Endothelial cell of umbilical vein (primary cell): ENCODE measurements around the gene METTL21C. TPM values are rescaled to one million over a fixed set of nuclear protein-coding genes. Genes with fewer than 3 reads are reported as not detected.

Experiments used
- BruUV-seq: library from RNA; stranded (reverse); fragments of 400-500 nt; replicated peaks from 2 replicates; lab custom pipeline; 2021; lab: Mats Ljungman, UMichigan
- CTCF ChIA-PET: fragments of 300-600, 350-600 bp; sonication (Branson Sonifier 250); formaldehyde crosslinking; loops from one replicate; lab custom pipeline; 2021; ENCODE audit warnings: antibody characterized with exemption, inconsistent platforms; lab: Charles Lee
- POLR2A ChIA-PET: fragments of 300-600, 350-600 bp; sonication (Branson Sonifier 250); formaldehyde crosslinking; loops from one replicate; lab custom pipeline; 2021; ENCODE audit warnings: antibody characterized with exemption, inconsistent platforms; lab: Charles Lee
- DNase-seq: peaks from one replicate; pipeline ENCODE4 v3.0.0-alpha.2; 2011; ENCODE audit warnings: low read depth, low spot score
- FAIRE-seq: peaks from 2 replicates; lab custom pipeline; 2011; peaks lifted over from hg19 to GRCh38; lab: Jason Lieb, UNC
- H2AFZ ChIP-seq: 2 replicates; pipeline ENCODE4 v1.6.0; 2012; ENCODE audit warnings: low read depth, low read length, control low read depth, inconsistent platforms
- H3K27ac ChIP-seq: 2 replicates; pipeline ENCODE4 v1.5.1; 2011; ENCODE audit warnings: low read depth, mild to moderate bottlenecking, control low read depth, low read length, moderate library complexity; ENCODE audit not compliant: insufficient read depth
- H3K27me3 ChIP-seq, 2 experiments: 2 replicates each; pipeline versions ENCODE4 v1.6.0 to v1.6.1; 2011; ENCODE audit warnings: low read length in 2 of 2, mixed read lengths in 1 of 2; ENCODE audit not compliant: control insufficient read depth in 2 of 2, insufficient read depth in 2 of 2
- H3K36me3 ChIP-seq, 2 experiments: 2 replicates in 1 of 2; 3 replicates in 1 of 2; pipeline ENCODE4 v1.5.1; 2011; ENCODE audit warnings: low read length in 2 of 2, mild to moderate bottlenecking in 1 of 2, moderate library complexity in 1 of 2; ENCODE audit not compliant: control insufficient read depth in 2 of 2, insufficient read depth in 2 of 2; ENCODE audit errors: extremely low read depth in 1 of 2
- H3K4me1 ChIP-seq: 3 replicates; pipeline ENCODE4 v1.5.1; 2011; ENCODE audit warnings: mild to moderate bottlenecking, low read length; ENCODE audit not compliant: control insufficient read depth, insufficient read depth; ENCODE audit errors: extremely low read depth
- H3K4me2 ChIP-seq: 2 replicates; pipeline ENCODE4 v1.6.1; 2011; ENCODE audit warnings: low read length, control low read depth, mixed read lengths; ENCODE audit not compliant: insufficient read depth
- H3K4me3 ChIP-seq, 3 experiments: fragments of 200-600 bp in 1 of 3; sonication (generic), shearing (Covaris generic) in 1 of 3; replicated peaks in 1 of 3; 2 replicates each; pipeline ENCODE4 v1.5.1; 2011 to 2016; ENCODE audit warnings: control low read depth in 3 of 3, low read length in 3 of 3, mild to moderate bottlenecking in 2 of 3, inconsistent platforms in 1 of 3, low read depth in 1 of 3, moderate library complexity in 1 of 3; ENCODE audit not compliant: insufficient read depth in 1 of 3
- H3K79me2 ChIP-seq: 2 replicates; pipeline ENCODE4 v1.6.0; 2012; ENCODE audit warnings: low read length, inconsistent platforms; ENCODE audit not compliant: control insufficient read depth, insufficient read depth
- H3K9ac ChIP-seq: replicated peaks from 2 replicates; pipeline ENCODE3; 2011; ENCODE audit warnings: low read length, control low read depth; ENCODE audit not compliant: insufficient read depth; ENCODE audit errors: extremely low read depth
- H3K9me1 ChIP-seq: replicated peaks from 3 replicates; pipeline ENCODE4 v1.6.0; 2011; ENCODE audit warnings: mild to moderate bottlenecking, low read length; ENCODE audit not compliant: control insufficient read depth, insufficient read depth; ENCODE audit errors: extremely low read depth
- H3K9me3 ChIP-seq: replicated peaks from 2 replicates; pipeline ENCODE4 v1.5.1; 2012; ENCODE audit warnings: low read length, inconsistent platforms; ENCODE audit not compliant: control insufficient read depth, insufficient read depth
- H4K20me1 ChIP-seq: replicated peaks from 2 replicates; pipeline ENCODE3; 2011; ENCODE audit warnings: mild to moderate bottlenecking, low read length; ENCODE audit not compliant: control insufficient read depth, insufficient read depth; ENCODE audit errors: extremely low read depth
- EZH2 ChIP-seq: IDR thresholded peaks from 2 replicates; pipeline ENCODE4 v1.6.1; 2012; ENCODE audit warnings: borderline replicate concordance, low read depth, mild to moderate bottlenecking, moderate library complexity, low read length, inconsistent platforms; ENCODE audit not compliant: severe bottlenecking
- FOS ChIP-seq: IDR thresholded peaks from 2 replicates; pipeline ENCODE4 v1.6.1; 2011; ENCODE audit warnings: mild to moderate bottlenecking, low read length, moderate library complexity, borderline replicate concordance; ENCODE audit not compliant: insufficient read depth
- GATA2 ChIP-seq: IDR thresholded peaks from 2 replicates; pipeline ENCODE4 v1.7.0; 2011; ENCODE audit warnings: low read depth, mild to moderate bottlenecking, moderate library complexity, mixed read lengths, low read length; ENCODE audit not compliant: insufficient read length, insufficient read depth
- JUN ChIP-seq: IDR thresholded peaks from 2 replicates; pipeline ENCODE4 v1.6.1; 2011; ENCODE audit warnings: borderline replicate concordance, low read depth; ENCODE audit not compliant: insufficient read length, insufficient read depth
- MYC ChIP-seq: IDR thresholded peaks from one replicate; pipeline ENCODE4 v1.6.1; 2011; ENCODE audit warnings: mild to moderate bottlenecking, low read depth, low read length
- POLR2A ChIP-seq: IDR thresholded peaks from 2 replicates; pipeline ENCODE4 v1.6.1; 2012; ENCODE audit warnings: low read depth, mild to moderate bottlenecking, control low read depth, low read length
- POLR2AphosphoS5 ChIP-seq: IDR thresholded peaks from 2 replicates; pipeline ENCODE4 v1.6.1; 2012; ENCODE audit warnings: low read depth, mild to moderate bottlenecking, control low read depth, low read length, moderate library complexity; ENCODE audit not compliant: insufficient read depth
- dilution Hi-C: fragments of 300-500 bp; cut with MboI; formaldehyde crosslinking; loops from one replicate; pipeline ENCODE4 v1.15.0; 2019; ENCODE audit warnings: low sequenced_read_pairs; ENCODE audit not compliant: extremely low pct_ligation_motif_present
- intact Hi-C: fragments of 100-400 bp; cut with micrococcal nuclease; formaldehyde crosslinking; loops from one replicate; pipeline ENCODE4 v1.10.0; 2022
- polyA plus RNA-seq, 4 experiments: library from polyadenylated mRNA; depleted of rRNA in 3 of 4; stranded (reverse) in 3 of 4; unstranded in 1 of 4; fragments of >200 nt; gene quantifications; 2 replicates each; pipeline versions ENCODE4 v1.2.1 to v1.2.3, GENCODE V29; 2011 to 2012; ENCODE audit warnings: missing spikeins in 1 of 4
- total RNA-seq: library from RNA; stranded (reverse); gene quantifications from 2 replicates; pipeline ENCODE4 v1.2.3, GENCODE V29; 2021
- TF ChIP-seq, protein P1 (sequence below), 2 donors: IDR thresholded peaks; 1 replicate in 1 of 2; 2 replicates in 1 of 2; pipeline ENCODE4 v1.5.1; 2011; ENCODE audit warnings: low read length in 2 of 2, mild to moderate bottlenecking in 2 of 2, moderate library complexity in 2 of 2, control low read depth in 1 of 2, inconsistent platforms in 1 of 2, low read depth in 1 of 2; ENCODE audit not compliant: insufficient read depth in 1 of 2; ENCODE audit errors: extremely low read depth in 1 of 2
- TF ChIP-seq, protein P2 (sequence below): IDR thresholded peaks from 2 replicates; pipeline ENCODE4 v1.6.1; 2011; ENCODE audit not compliant: insufficient read depth, insufficient read length

METTL21C gene
- total and polyA plus RNA-seq, 2 donors (not counting 3 experiments of a cell fraction or from before 2014, with no cell fraction given): not detected

DNA sequence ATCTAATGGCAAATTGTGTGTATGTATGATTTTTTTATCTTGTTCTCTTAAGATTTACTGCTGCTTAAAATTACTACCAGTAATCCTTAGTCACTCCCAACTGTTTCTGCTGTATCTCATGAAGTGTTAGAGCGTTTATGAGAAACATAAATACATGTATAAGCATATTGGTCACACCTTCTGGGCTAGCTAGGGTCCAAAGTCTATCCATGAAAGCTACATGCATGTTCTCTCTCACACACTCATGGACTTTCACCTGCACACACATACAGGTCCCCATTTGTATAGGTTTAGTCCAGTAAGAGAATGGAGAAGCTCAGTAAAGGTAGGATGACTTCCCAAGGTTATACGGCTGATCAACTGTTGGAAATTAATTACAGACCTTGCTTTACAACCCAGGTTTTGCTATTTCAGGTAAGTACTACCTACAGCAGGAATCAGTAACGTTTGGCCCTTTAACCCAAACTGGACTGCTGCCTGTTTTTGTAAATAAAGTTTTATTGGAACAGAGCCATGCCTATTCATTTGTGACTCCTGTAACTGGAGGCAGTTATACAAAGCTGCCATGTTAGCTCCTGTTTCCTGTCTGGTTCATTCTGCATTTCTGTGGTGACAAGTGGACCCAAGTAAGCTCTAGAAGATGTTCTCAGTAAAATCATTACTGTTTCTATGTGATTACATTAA is 15.3 kb downstream of the METTL21C start:
- Histone ChIP-seq H3K4me3 (no peak overlapping the region), H3K9ac (no peak overlapping the region), H3K4me2 (no peak overlapping the region), H3K9me3 (no peaks in the 10 kb centered on the region), H3K27me3 (no peaks in the 10 kb centered on the region), H3K79me2 (no peaks in the 10 kb centered on the region), H3K27ac (no peak overlapping the region), H3K9me1 (no peaks in the 10 kb centered on the region), H2AFZ (no peak overlapping the region), H3K4me1 (no peaks in the 10 kb centered on the region), H3K36me3 (peaks cover 0 to 12% of the 10 kb centered on the region in 2 experiments), H4K20me1 (no peaks in the 10 kb centered on the region)
- intact Hi-C loops (loop anchor here (2.0 kb wide), 1 partner anchor 23 kb away; no protein-coding TSS in a partner anchor), dilution Hi-C loops (no loop called here)
- FAIRE-seq: no peak
- TF ChIP-seq, protein P1, sequence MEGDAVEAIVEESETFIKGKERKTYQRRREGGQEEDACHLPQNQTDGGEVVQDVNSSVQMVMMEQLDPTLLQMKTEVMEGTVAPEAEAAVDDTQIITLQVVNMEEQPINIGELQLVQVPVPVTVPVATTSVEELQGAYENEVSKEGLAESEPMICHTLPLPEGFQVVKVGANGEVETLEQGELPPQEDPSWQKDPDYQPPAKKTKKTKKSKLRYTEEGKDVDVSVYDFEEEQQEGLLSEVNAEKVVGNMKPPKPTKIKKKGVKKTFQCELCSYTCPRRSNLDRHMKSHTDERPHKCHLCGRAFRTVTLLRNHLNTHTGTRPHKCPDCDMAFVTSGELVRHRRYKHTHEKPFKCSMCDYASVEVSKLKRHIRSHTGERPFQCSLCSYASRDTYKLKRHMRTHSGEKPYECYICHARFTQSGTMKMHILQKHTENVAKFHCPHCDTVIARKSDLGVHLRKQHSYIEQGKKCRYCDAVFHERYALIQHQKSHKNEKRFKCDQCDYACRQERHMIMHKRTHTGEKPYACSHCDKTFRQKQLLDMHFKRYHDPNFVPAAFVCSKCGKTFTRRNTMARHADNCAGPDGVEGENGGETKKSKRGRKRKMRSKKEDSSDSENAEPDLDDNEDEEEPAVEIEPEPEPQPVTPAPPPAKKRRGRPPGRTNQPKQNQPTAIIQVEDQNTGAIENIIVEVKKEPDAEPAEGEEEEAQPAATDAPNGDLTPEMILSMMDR (IDR thresholded peaks at IDR 0.05; ENCODE audit: extremely low read depth in 1 of 2, insufficient read depth in 1 of 2, low read depth in 1 of 2, low read length in 2 of 2): no peak
- no peak for TF ChIP-seq EZH2
- TF ChIP-seq FOS: no peak
- TF ChIP-seq JUN: no peak
- no peak for TF ChIP-seq POLR2A
- no peak for TF ChIP-seq POLR2AphosphoS5
- TF ChIP-seq GATA2: no peak
- TF ChIP-seq, protein P2, sequence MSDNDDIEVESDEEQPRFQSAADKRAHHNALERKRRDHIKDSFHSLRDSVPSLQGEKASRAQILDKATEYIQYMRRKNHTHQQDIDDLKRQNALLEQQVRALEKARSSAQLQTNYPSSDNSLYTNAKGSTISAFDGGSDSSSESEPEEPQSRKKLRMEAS: no peak
- TF ChIP-seq MYC: no peak
- DNase-seq: no peak
- BruUV-seq: no TSS peak
- CTCF ChIA-PET: interaction anchor here (0.8 to 5.0 kb wide), 2 partner anchors 45 to 54 kb away, joined by 3 to 25 read pairs; no protein-coding TSS in a partner anchor
- POLR2A ChIA-PET: no interaction called here
